WTC11 (cell line): ENCODE measurements around the gene LARGE1. TPM values are rescaled to one million over a fixed set of nuclear protein-coding genes. Genes with fewer than 3 reads are reported as not detected.

ENCODE experiments used
- ATAC-seq: fragments of 200-7000 bp; cut with Tn5 transposase; 2 replicates; pipeline ENCODE4 v1.10.0; 2021; ENCODE audit warnings: mild to moderate bottlenecking, moderate library complexity
- CTCF ChIA-PET: fragments of 300-600 bp; sonication (Branson Sonifier 250); formaldehyde crosslinking; loops from one replicate; lab custom pipeline; 2021; ENCODE audit warnings: antibody characterized with exemption; lab: Charles Lee
- POLR2A ChIA-PET: fragments of 350-600 bp; sonication (Branson Sonifier 250); formaldehyde crosslinking; loops from one replicate; lab custom pipeline; 2021; ENCODE audit warnings: antibody characterized with exemption; lab: Charles Lee
- DNase-seq: peaks from one replicate; pipeline ENCODE4 v3.0.0; 2021; ENCODE audit warnings: low spot score
- H3K27ac Mint-ChIP-seq: 2 replicates; pipeline ENCODE4 v1.8.0; 2021; ENCODE audit warnings: mixed read lengths
- H3K27me3 Mint-ChIP-seq: 2 replicates; pipeline ENCODE4 v1.8.0; 2021; ENCODE audit warnings: low read depth, mild to moderate bottlenecking, moderate library complexity, mixed read lengths
- H3K36me3 Mint-ChIP-seq: 2 replicates; pipeline ENCODE4 v1.8.0; 2021; ENCODE audit warnings: mixed read lengths
- H3K4me1 Mint-ChIP-seq: 2 replicates; pipeline ENCODE4 v1.8.0; 2022; ENCODE audit warnings: mixed read lengths
- H3K4me3 Mint-ChIP-seq: 2 replicates; pipeline ENCODE4 v1.8.0; 2021; ENCODE audit warnings: mild to moderate bottlenecking, moderate library complexity, mixed read lengths
- H3K9me3 Mint-ChIP-seq: 2 replicates; pipeline ENCODE4 v1.8.0; 2021; ENCODE audit warnings: mixed read lengths
- ATF1 ChIP-seq: sonication (generic); formaldehyde crosslinking; IDR thresholded peaks from 2 replicates; pipeline ENCODE4 v1.8.1; 2023; ENCODE audit warnings: mild to moderate bottlenecking, moderate library complexity, missing genetic modification reagents
- CREM ChIP-seq: sonication (generic); formaldehyde crosslinking; IDR thresholded peaks from 2 replicates; pipeline ENCODE4 v1.8.1; 2022; ENCODE audit warnings: mild to moderate bottlenecking, missing genetic modification reagents, moderate library complexity
- E2F1 ChIP-seq: sonication (generic); formaldehyde crosslinking; IDR thresholded peaks from 2 replicates; pipeline ENCODE4 v1.8.0; 2022; ENCODE audit warnings: mild to moderate bottlenecking, missing genetic modification reagents
- E2F5 ChIP-seq: sonication (generic); formaldehyde crosslinking; IDR thresholded peaks from 2 replicates; pipeline ENCODE4 v1.8.1; 2022; ENCODE audit warnings: mild to moderate bottlenecking, moderate library complexity, missing genetic modification reagents
- FOXP4 ChIP-seq: sonication (generic); formaldehyde crosslinking; IDR thresholded peaks from 2 replicates; pipeline ENCODE4 v1.8.0; 2022; ENCODE audit warnings: mild to moderate bottlenecking, missing genetic modification reagents
- IRF1 ChIP-seq: sonication (generic); formaldehyde crosslinking; IDR thresholded peaks from 2 replicates; pipeline ENCODE4 v1.8.0; 2023; ENCODE audit warnings: missing genetic modification reagents
- MXD4 ChIP-seq: fragments of 250-450 bp; sonication (Bioruptor Pico); IDR thresholded peaks from 2 replicates; pipeline ENCODE4 v1.8.0; 2021; ENCODE audit warnings: mild to moderate bottlenecking, moderate library complexity, borderline replicate concordance
- NR2C2 ChIP-seq: sonication (generic); formaldehyde crosslinking; IDR thresholded peaks from 2 replicates; pipeline ENCODE4 v1.8.0; 2022; ENCODE audit warnings: mild to moderate bottlenecking, missing genetic modification reagents
- NR3C1 ChIP-seq: sonication (generic); formaldehyde crosslinking; conservative IDR thresholded peaks from 2 replicates; pipeline ENCODE4 v1.8.1; 2023; ENCODE audit warnings: low read depth, mild to moderate bottlenecking, missing genetic modification reagents
- OVOL2 ChIP-seq: fragments of 250-450 bp; sonication (Bioruptor Pico); IDR thresholded peaks from 2 replicates; pipeline ENCODE4 v1.9.0; 2021; ENCODE audit warnings: mild to moderate bottlenecking, borderline replicate concordance
- SMAD4 ChIP-seq: sonication (generic); formaldehyde crosslinking; IDR thresholded peaks from 2 replicates; pipeline ENCODE4 v1.8.0; 2022; ENCODE audit warnings: mild to moderate bottlenecking, missing genetic modification reagents
- TCF7 ChIP-seq: sonication (generic); formaldehyde crosslinking; IDR thresholded peaks from 2 replicates; pipeline ENCODE4 v1.8.0; 2022; ENCODE audit warnings: mild to moderate bottlenecking, low read depth, missing genetic modification reagents, moderate library complexity
- TEAD4 ChIP-seq: sonication (generic); formaldehyde crosslinking; IDR thresholded peaks from 2 replicates; pipeline ENCODE4 v1.8.0; 2022; ENCODE audit warnings: mild to moderate bottlenecking, missing genetic modification reagents
- ZBTB21 ChIP-seq: sonication (generic); formaldehyde crosslinking; IDR thresholded peaks from 2 replicates; pipeline ENCODE4 v1.8.1; 2023; ENCODE audit warnings: mild to moderate bottlenecking, missing genetic modification reagents, borderline replicate concordance
- ZNF232 ChIP-seq: sonication (generic); formaldehyde crosslinking; IDR thresholded peaks from 2 replicates; pipeline ENCODE4 v1.8.0; 2022; ENCODE audit warnings: mild to moderate bottlenecking, missing genetic modification reagents
- ZNF532 ChIP-seq: fragments of 250-450 bp; sonication (Bioruptor Pico); IDR thresholded peaks from 2 replicates; pipeline ENCODE4 v1.9.0; 2021; ENCODE audit warnings: mild to moderate bottlenecking, borderline replicate concordance
- ZSCAN18 ChIP-seq: fragments of 250-450 bp; sonication (Bioruptor Pico); IDR thresholded peaks from 2 replicates; pipeline ENCODE4 v2.1.2; 2022; ENCODE audit warnings: mild to moderate bottlenecking, moderate library complexity
- total RNA-seq: library from RNA; stranded (reverse); gene quantifications from 3 replicates; pipeline ENCODE4 v1.2.3, GENCODE V29; 2021

LARGE1 gene
- total RNA-seq, 1 experiment from 2014 or later = 72.6 TPM

GRCh38 chr22:33706100-33706499, 214.2 kb downstream of the LARGE1 start (continued):
- TF ChIP-seq ATF1 (CRISPR knock-in tag) = no peak

GRCh38 chr22:33699176-33699575, 221.1 kb downstream of the LARGE1 start:
- no peak for ATAC-seq
- H3K9me3 Mint-ChIP-seq = peaks cover 9% of the 10 kb centered on the region
- TF ChIP-seq CREM = no peak
- ChIA-PET POLR2A (no interaction called here), CTCF (no interaction called here)
- no peak overlapping the region for H3K27ac Mint-ChIP-seq
- no peaks in the 10 kb centered on the region for H3K27me3 Mint-ChIP-seq
- DNase-seq = no peak
- H3K4me3 Mint-ChIP-seq = no peak overlapping the region
- peaks cover 20% of the 10 kb centered on the region for H3K36me3 Mint-ChIP-seq
- no peaks in the 10 kb centered on the region for H3K4me1 Mint-ChIP-seq

GRCh38 chr22:33697640-33698039, 222.6 kb downstream of the LARGE1 start:
- Mint-ChIP-seq H3K27ac (no peak overlapping the region), H3K36me3 (peaks cover 12% of the 10 kb centered on the region), H3K4me3 (no peak overlapping the region), H3K27me3 (no peaks in the 10 kb centered on the region), H3K4me1 (no peaks in the 10 kb centered on the region), H3K9me3 (peaks cover 5% of the 10 kb centered on the region)
- TF ChIP-seq TCF7 (no peak), ZNF232 (CRISPR knock-in tag) (no peak), ATF1 (CRISPR knock-in tag) (no peak), SMAD4 (CRISPR knock-in tag) (no peak), ZNF532 (no peak), NR3C1 (CRISPR knock-in tag) (no peak)
- POLR2A ChIA-PET = no interaction called here
- CTCF ChIA-PET = interaction anchor here (0.7 kb wide), 1 partner anchor 29 kb away, joined by 3 read pairs; no protein-coding TSS in a partner anchor
- ATAC-seq = no peak
- DNase-seq = no peak

GRCh38 chr22:33691057-33691630, 229.1 kb downstream of the LARGE1 start:
- ChIA-PET POLR2A (no interaction called here), CTCF (no interaction called here)
- Mint-ChIP-seq H3K4me1 (peaks cover 15% of the 10 kb centered on the region), H3K9me3 (peaks cover 9% of the 10 kb centered on the region), H3K4me3 (no peak overlapping the region), H3K36me3 (peaks cover 13% of the 10 kb centered on the region; the same call in 1 of the 2 replicates), H3K27me3 (no peaks in the 10 kb centered on the region), H3K27ac (no peak overlapping the region)
- ATAC-seq = no peak
- no peak for DNase-seq
- TF ChIP-seq ZBTB21 (no peak), TEAD4 (CRISPR knock-in tag) (no peak), ZSCAN18 (CRISPR knock-in tag) (no peak)
- TF ChIP-seq, all 79 proteins: peak for 0

- Mint-ChIP-seq H3K27ac (peak overlapping the region; percentile 3; the same call in 1 of the 2 replicates), H3K9me3 (peaks cover 14% of the 10 kb centered on the region), H3K4me1 (peaks cover 15% of the 10 kb centered on the region), H3K4me3 (no peak overlapping the region), H3K27me3 (no peaks in the 10 kb centered on the region), H3K36me3 (peaks cover 16% of the 10 kb centered on the region; the same call in 1 of the 2 replicates)
- ChIA-PET CTCF (no interaction called here), POLR2A (no interaction called here)
- DNase-seq (no peak), ATAC-seq (no peak)
- TF ChIP-seq TCF7 (no peak), ZBTB21 (no peak), MXD4 (no peak), E2F5 (CRISPR knock-in tag) (no peak), OVOL2 (CRISPR knock-in tag) (no peak), FOXP4 (CRISPR knock-in tag) (no peak), E2F1 (CRISPR knock-in tag) (no peak), NR2C2 (no peak), IRF1 (CRISPR knock-in tag) (no peak)
Measured at GRCh38 chr22:33688903-33689302, 231.4 kb downstream of the LARGE1 start.
